ENCODE results near the gene CCDC97. TPM values are rescaled to one million over a fixed set of nuclear protein-coding genes. Genes with fewer than 3 reads are reported as not detected.

The CCDC97 gene
- total RNA-seq, 1 donor from 2014 or later = 16.9 TPM

GRCh38 chr19:41330481-41330880, 20.5 kb downstream of the CCDC97 start:
- DNase-seq (ENCODE audit: extremely low spot score in 2 of 2) = no peak
- no peaks in the 10 kb centered on the region for H3K9me3 ChIP-seq
- TF ChIP-seq CTCF (IDR thresholded peaks at IDR 0.05) (no peak), POLR2AphosphoS5 (IDR thresholded peaks at IDR 0.05; ENCODE audit: insufficient read depth in 1 of 2, low read depth in 1 of 2) (no peak), POLR2A (IDR thresholded peaks at IDR 0.05) (no peak)
- no peak overlapping the region for H3K27ac ChIP-seq
- H3K27me3 ChIP-seq = no peaks in the 10 kb centered on the region
- H3K36me3 ChIP-seq = peaks cover 0 to 32% of the 10 kb centered on the region in 2 donors
- no peak overlapping the region for H3K4me3 ChIP-seq
- H3K4me1 ChIP-seq = peaks cover 36% of the 10 kb centered on the region
- intact Hi-C loops (cut with DNase I) = no loop called here

- intact Hi-C loops (cut with DNase I) = no loop called here
- H3K27ac ChIP-seq = no peak overlapping the region
- H3K36me3 ChIP-seq = peaks cover 0 to 32% of the 10 kb centered on the region in 2 donors
- no peaks in the 10 kb centered on the region for H3K9me3 ChIP-seq
- H3K4me3 ChIP-seq = no peak overlapping the region
- peaks cover 30% of the 10 kb centered on the region for H3K4me1 ChIP-seq
- no peak for TF ChIP-seq POLR2AphosphoS5 (IDR thresholded peaks at IDR 0.05; ENCODE audit: insufficient read depth in 1 of 2, low read depth in 1 of 2)
- no peak for TF ChIP-seq CTCF (IDR thresholded peaks at IDR 0.05)
- TF ChIP-seq POLR2A (IDR thresholded peaks at IDR 0.05) = no peak
- no peak for DNase-seq (ENCODE audit: extremely low spot score in 2 of 2)
- no peaks in the 10 kb centered on the region for H3K27me3 ChIP-seq
These were observed 21.1 kb downstream of the CCDC97 start for GRCh38 chr19:41330946-41331678.

- Histone ChIP-seq H3K4me1 (peaks cover 21% of the 10 kb centered on the region), H3K27ac (no peak overlapping the region), H3K27me3 (no peaks in the 10 kb centered on the region), H3K9me3 (no peaks in the 10 kb centered on the region), H3K36me3 (peaks cover 0 to 32% of the 10 kb centered on the region in 2 donors), H3K4me3 (no peak overlapping the region)
- intact Hi-C loops (cut with DNase I) = no loop called here
- no peak for DNase-seq (ENCODE audit: extremely low spot score in 2 of 2)
- TF ChIP-seq POLR2A (IDR thresholded peaks at IDR 0.05) (no peak), CTCF (IDR thresholded peaks at IDR 0.05) (no peak), POLR2AphosphoS5 (IDR thresholded peaks at IDR 0.05; ENCODE audit: insufficient read depth in 1 of 2, low read depth in 1 of 2) (no peak)
These were observed 22.0 kb downstream of the CCDC97 start for GRCh38 chr19:41332000-41332399.

- H3K4me3 ChIP-seq = no peak overlapping the region
- no peaks in the 10 kb centered on the region for H3K27me3 ChIP-seq
- intact Hi-C loops (cut with DNase I) = no loop called here
- TF ChIP-seq POLR2A (IDR thresholded peaks at IDR 0.05) = no peak
- no peak for TF ChIP-seq CTCF (IDR thresholded peaks at IDR 0.05)
- TF ChIP-seq POLR2AphosphoS5 (IDR thresholded peaks at IDR 0.05; ENCODE audit: insufficient read depth in 1 of 2, low read depth in 1 of 2) = no peak
- H3K4me1 ChIP-seq = peaks cover 16% of the 10 kb centered on the region
- DNase-seq (ENCODE audit: extremely low spot score in 2 of 2) = no peak
- H3K27ac ChIP-seq = no peak overlapping the region
- peaks cover 0 to 35% of the 10 kb centered on the region in 2 donors for H3K36me3 ChIP-seq
- H3K9me3 ChIP-seq = no peaks in the 10 kb centered on the region
These were observed 22.5 kb downstream of the CCDC97 start for GRCh38 chr19:41332468-41332867.

GRCh38 chr19:41334793-41335192, 24.8 kb downstream of the CCDC97 start:
- Histone ChIP-seq H3K36me3 (peaks cover 0 to 32% of the 10 kb centered on the region in 2 donors), H3K27me3 (no peaks in the 10 kb centered on the region), H3K27ac (no peak overlapping the region), H3K4me1 (no peaks in the 10 kb centered on the region), H3K4me3 (no peak overlapping the region), H3K9me3 (no peaks in the 10 kb centered on the region)
- no peak for TF ChIP-seq POLR2A (IDR thresholded peaks at IDR 0.05)
- TF ChIP-seq POLR2AphosphoS5 (IDR thresholded peaks at IDR 0.05; ENCODE audit: insufficient read depth in 1 of 2, low read depth in 1 of 2) = no peak
- no peak for TF ChIP-seq CTCF (IDR thresholded peaks at IDR 0.05)
- DNase-seq (ENCODE audit: extremely low spot score in 2 of 2) = no peak
- intact Hi-C loops (cut with DNase I) = no loop called here
